Stimulated activated CD8-positive, alpha-beta memory T cell treated with anti-CD3 and anti-CD28 coated beads, Interleukin-15, amount 100 ng/mL, for 48 hours (primary cell): ENCODE results near the gene GINS2.

Experiments used
- DNase-seq, 2 donors: peaks; one replicate each; pipeline ENCODE4 v3.0.0-alpha.2; 2020; ENCODE audit warnings: low read depth in 2 of 2

Gene GINS2

DNA sequence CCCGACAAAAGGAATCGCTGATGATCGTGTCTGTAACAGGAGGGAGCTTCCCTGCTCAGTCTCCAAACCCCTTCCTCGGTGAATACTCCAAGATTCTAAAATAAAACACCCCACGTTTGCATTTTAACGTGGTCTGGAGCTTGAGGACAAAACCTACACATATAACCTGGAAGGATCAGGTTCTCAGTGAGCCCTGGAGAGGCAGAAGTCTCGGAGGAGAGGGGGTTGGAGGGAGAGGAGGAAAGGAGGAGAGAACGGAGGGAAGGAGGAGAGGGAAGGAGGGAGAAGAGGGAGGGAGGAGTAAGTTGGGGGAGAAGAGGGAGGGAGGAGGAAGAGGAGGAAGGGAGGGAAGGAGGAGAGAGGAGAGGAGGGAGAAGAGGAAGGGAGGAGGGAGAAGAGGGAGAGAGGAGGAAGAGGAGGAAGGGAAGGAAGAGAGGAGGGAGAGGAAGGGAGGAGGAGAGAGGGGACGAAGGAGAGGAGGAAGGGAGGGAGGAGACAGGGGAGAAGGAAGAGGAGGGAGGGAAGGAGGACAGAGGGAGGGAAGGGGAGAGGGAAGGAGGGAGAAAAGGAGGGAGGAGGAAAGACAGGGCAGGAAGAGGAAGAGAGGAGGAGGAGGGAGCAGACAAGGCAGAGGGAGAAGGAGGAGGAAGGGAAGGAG lies 27.4 kb upstream of the GINS2 start:
- DNase-seq = no peak

DNA sequence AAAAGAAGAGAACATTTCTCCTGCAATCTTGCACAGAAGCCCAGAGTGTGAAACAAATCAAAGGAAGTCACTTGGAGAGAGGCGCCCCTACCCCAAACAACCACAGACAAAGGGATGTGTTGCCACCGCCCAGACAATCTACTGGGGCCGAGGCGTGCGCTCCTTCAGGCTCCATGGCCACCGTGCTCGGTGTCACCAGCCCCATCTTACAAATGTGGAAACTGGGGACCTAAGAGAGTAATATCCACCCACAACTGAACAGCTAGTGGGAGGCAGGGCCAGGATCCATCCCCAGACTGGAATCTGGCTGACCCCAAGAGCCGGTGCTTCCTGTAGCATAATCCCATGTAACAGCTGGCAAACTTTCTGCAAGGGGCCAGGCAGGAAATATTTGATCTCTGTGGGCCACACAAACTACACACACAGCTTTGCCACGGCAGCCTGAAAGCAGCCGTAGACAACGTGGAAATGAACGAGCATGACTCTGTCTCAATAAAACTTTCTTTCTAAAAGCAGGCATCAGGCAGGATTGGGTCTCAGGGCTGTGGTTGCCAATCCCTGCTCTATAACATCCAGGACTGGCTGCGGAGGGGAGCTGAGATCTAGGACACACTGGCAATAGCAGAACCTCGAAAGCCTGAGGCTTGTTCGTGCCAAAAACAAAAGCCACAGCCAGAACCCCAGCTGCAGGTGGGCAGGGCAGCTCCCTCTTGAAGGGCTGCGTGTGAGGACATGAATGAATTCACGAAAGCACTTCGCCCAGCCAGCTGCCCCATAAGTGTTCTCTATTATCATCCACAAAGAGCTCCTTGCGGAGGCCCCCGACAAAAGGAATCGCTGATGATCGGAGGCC lies 26.6 kb upstream of the GINS2 start:
- DNase-seq = no peak

DNA sequence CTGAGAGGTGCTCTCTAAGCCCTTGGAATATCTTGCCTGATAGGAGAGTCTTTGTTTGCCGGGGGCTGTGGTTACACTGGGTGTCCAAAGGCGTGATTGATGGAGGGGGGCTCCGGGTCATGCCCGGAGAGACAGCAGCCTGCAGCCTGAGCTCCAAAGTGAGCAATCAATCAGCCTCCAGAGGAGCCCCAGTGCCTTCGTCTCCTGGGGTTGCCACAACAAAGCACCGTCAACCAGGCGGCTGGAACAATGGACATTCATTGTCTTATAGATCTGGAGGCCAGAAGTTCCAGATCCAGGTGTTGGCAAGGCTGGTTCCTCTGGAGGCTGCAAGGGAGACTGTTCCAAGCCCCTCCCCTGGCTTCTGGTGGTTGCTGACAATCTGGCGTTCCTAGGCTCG lies 24.0 kb upstream of the GINS2 start:
- no peak for DNase-seq

DNA sequence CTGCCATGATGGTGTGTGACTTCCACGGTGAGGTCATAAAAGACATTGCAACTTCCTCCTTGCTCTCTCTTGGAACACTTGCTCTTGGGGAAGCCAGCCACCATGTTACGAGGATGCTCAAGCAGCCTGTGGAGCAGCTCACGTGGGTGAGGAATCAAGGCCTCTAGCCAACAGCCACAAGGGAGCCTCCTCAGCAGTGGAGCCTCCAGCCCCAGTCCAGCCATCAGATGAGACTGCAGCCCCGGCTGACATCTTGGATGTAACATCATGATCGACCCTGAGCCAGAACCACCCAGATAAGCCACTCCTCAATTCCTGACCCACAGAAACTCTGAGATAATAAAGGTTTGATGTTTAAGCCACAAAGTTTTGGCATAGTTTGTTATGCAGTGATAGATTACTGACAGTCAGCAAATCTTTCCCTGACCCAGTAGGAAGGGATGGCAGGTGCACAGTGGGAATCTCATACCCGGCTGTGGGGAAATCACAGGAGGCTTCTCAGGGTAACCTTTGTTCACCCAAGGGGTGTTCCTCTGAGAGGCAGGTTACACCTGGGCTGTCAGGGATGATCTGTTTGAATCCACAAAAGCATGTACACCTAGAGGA lies 23.3 kb upstream of the GINS2 start:
- no peak for DNase-seq

DNA sequence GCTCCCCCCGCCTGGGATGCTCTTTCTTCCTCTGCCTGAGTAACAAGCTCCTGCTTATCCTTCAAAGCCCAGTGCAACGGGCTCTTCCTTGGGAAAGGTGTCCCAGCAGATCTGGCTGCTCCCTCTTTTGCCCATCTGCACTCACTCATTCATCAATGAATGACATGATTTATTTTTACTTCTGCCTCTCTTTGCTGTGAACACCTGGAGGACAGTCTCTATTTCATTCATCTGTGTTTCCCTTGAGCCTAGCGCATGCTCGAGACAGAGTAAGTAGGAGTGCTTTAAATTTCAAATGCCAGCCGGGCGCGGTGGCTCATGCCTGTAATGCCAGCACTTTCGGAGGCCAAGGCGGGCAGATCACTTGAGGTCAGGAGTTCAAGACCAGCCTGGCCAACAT lies 22.0 kb upstream of the GINS2 start:
- no peak for DNase-seq

DNA sequence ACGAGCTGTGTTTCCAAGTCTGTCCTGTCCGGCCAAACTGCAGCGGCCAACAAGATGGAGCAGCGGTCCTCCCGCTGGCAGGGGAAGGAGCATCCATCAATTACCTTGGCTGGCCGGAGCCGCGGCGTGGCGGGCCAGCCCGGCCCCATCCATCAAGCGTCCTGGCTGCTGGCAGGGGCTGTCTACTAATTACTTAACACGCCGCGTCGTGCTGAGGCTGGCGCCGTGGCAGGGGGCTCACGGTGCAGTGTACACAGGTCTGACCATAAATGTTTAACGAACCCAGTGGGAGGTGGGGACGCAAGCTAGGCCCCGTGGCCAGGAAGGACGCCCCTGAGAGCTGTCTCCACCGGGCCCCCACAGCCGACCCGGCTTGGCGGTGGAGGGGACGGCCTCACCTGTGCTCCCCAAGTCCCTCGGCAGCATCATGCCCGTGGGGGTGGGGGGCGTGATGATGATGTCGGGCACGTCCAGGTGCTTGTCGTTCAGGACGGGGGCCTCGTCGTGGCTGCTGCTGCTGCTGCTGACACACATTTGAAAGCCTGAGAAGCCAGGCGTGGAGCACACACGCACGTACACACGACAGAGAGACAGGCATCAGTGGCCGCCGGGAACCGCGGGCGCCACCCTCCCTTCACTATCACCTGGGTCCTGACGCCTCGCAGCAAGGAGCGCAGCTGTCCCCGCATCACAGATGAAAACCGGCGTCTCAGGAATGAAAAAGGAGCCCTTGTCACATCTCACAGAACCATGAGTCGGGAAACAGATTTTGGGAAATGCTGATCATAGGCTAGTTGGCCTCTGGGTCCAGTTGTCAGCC lies 21.2 kb upstream of the GINS2 start:
- no peak for DNase-seq

DNA sequence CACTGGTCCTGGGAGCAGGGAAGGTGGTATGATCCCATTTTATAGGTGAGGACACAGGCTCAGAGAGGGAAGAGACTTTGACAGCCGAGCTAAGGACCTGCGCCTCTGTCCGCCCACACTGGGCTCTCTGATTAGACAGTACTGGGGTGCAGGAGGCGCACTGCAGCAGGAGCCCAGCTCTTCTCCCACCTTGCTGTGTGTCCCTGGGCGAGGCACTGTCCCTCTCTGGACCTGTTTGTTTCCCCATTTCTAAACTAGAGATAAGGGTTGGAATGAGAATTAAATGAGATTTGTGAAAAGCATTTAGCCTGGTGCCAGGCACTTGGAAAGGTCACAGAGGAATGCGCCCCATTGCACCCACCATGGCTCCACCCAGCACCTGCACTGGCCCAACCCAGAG lies 19.6 kb upstream of the GINS2 start:
- no peak for DNase-seq

DNA sequence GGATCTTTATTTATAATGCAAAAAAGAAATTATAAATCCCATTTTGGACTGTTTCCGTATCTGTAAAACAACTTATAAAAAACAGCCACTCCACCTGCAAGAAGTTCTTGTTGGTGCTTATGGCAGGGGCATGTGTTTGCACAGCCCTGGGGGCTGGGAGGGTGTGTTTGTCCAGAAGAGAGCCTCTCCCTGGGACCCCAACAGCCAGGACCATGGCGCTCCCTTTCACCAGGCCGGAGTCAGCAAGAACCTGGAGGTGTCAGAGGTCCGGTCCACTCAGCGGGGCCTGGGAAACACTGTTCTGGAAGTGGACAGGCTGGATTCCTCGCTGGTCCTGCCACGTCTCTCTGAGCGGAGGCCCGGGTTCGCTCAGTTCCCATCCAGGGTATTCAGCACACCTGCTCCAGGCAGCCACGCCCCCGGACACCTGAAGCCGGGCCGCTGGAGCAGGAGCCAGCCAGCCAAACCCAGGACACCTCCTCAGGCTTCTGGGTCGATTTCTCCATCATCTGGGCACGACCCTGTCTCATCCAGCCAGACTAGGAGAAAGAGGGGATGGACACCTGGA lies 18.9 kb upstream of the GINS2 start:
- no peak for DNase-seq

DNA sequence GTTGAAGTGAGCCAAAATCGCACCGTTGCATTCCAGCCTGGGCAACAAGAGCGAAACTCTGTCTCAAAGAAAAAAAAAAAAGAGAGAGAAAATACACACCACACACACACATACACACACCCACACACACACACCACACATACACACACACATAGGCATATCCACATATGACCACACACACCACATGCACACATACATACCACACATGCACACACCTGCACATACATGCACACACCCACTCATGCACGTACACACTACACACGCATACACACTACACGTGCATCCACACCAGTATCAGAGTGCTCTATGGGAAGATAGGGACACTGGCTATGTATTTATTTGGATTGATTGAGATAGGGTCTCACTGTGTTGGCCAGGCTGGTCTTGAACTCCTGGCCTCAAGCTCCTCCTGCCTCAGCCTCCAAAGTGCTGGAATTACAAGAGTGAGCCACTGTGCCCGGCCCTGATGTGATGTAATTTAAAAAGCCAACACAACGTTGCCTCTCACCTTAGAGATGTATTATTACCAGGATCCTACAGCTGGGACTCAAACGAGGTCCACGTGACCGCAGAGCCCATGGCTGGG lies 17.8 kb upstream of the GINS2 start:
- DNase-seq = no peak

DNA sequence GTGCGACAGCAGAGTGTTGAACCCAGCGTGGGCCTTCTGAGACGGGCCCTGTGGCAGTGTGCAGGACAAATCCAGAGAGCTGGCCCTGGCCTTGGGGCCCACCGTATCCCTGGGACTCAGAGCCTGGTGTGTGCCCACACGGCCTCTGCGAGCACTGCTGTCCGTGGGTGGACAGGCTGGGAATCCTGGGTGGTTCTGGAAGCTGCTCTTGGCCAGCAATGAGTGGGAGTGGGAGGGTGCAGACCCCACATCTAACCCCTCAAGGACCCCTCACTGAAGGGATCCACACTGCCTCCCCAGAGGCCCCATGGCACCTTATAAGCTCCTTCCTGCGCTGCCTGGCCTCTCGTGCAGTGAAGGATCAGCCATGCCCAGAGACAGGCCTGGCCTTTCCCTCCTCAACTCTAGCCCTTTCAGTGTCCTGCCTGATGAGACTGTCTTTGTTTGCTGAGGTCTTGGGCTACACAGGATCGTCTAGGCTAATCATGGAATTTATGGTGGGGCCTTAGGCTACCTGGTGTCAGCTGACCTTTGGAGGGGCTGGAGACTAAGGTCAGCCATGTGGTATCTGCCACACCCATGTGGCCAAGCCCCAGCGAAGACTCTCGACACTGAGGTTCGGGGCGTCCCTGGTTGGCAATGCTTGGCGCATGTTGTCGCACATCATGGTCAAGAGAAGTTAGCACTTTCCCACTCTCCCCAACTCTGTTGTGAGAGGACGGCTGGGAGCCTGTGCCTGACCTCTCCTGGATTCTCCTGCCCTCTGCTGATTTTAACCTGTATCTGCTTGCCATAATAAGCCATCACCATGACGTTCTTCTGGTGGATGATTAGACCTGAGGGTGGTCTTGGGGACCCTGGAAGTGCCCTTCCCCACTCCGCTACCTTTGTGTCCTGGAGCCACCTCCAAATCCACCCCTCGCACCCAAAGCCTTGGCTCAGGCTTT lies 16.4 kb upstream of the GINS2 start:
- no peak for DNase-seq

DNA sequence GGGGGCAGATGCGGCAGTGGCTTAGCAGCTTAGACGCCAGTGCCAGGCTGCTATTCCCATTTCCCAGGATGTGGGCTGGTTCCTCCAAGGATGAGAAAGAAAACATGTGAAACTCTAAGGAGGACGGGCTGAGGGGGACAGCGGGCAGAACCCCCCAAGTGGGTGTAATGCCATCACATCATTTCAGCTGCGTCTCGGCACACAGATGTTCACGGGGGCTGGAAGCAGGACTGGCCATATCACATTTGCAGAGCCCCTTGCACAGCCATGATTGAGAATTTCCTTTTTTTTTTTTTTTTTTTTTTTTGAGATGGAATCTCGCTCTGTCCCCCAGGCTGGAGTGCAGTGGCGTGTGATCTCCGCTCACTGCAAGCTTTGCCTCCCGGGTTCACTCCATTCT lies 15.3 kb upstream of the GINS2 start:
- DNase-seq = no peak

DNA sequence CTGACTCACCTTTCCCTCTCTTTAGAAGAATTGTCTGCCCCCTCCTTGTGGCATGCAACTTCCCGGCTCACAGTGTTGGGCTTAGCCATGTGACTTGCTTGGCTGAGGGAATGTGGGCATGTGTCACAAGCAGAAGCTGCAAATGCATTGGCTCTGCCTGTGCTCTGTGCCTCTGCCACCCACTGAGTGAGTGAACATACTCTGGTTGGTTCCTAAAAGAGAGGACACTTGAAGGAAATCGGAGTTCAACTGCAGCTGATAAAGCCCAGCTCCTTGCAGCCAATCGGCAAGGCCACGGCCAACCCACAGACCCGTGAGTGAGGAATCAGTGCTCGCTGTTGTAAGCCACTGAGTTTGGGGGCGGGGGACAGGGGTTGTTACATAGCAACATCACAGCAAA lies 10.9 kb upstream of the GINS2 start:
- peak in 1 of 2 donors; percentile 4 for DNase-seq

DNA sequence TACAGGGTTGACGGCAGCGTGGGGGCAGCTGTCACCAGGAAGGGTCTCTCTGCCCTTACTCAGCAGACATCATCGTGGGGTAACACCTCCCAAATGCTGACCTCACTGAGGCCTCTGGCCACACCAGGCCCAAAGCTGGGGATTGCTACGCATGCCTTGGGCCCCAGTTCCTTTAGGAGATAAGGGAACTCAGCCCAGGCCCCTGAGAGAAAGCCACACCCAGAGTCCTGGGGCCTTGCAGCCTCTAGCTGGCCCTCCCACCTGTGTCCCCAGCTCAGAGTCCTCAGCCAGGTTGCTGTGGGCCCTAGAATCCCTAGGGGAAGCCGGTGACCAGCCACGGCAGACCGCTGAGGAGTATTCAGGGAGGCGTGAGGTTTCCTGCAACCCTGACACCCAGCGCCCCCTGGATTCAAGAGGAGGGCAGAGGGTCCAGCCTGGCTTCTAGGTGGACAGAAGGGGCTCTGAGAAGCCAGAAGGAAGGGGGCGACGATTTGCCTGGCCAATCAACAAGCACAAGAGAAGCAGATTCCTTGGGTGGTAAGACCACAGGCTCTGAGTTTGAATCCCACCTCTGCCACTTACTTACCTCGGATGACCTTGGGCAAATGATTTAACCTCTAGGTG lies 10.3 kb upstream of the GINS2 start:
- DNase-seq = no peak

DNA sequence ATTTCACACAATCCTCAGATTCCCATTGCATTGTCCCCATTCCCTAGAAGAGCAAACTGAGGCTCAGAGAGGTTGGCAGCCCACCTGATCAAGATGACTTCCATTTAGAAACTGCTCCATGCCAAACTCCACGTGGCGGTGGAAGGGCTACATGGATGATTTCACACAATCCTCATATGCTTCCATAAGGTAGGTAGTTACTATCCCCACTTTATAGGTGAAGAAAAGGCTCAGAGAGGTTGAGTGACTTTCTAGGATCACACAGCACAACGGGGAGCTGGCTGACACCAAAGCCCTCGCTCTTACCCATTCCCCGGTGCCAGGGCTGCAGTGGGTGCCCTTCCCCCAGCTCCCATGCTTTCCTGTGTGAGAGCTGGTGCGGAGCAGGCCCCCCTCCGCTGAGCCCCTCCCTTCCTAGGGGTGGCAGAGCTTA lies 9.7 kb upstream of the GINS2 start:
- DNase-seq = no peak

DNA sequence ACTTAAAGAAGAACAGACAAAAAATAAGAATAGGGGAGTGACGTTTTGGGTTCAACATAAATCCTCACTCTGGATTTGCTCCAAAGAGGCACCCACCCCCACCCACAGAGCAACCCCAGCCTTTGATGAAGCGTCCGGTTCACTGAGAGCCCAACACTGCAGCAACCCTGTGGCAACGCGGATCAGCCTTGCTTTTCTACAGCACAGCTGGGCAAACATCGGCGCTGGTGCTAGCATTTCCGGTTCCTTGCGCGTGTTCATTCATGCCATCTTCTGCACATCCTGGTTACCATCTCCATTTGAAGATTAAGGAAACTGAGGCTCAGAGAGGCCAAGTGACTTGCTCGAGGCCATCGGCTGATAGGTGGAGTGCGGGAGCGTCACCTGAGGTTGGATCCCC lies 8.7 kb upstream of the GINS2 start:
- DNase-seq = no peak

DNA sequence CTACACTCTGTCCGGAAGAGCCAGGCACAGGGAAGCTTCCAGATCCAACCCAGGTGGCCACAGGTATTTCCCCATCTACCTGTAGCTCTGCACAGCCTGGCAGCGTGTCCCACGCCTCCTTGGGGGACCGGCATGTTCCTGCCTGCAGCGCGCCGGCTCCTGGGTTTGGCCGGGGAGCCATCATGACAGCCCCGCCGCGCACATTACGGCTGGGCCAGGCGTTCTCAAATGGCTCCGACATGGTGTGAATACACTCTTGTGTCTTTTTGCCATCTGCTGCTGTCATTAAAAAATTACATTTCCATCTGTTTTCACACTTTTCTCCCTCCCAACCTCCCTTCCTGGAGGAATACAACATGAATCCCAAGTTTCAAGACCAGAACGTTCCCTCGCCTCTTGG lies 8.0 kb upstream of the GINS2 start:
- DNase-seq = no peak

DNA sequence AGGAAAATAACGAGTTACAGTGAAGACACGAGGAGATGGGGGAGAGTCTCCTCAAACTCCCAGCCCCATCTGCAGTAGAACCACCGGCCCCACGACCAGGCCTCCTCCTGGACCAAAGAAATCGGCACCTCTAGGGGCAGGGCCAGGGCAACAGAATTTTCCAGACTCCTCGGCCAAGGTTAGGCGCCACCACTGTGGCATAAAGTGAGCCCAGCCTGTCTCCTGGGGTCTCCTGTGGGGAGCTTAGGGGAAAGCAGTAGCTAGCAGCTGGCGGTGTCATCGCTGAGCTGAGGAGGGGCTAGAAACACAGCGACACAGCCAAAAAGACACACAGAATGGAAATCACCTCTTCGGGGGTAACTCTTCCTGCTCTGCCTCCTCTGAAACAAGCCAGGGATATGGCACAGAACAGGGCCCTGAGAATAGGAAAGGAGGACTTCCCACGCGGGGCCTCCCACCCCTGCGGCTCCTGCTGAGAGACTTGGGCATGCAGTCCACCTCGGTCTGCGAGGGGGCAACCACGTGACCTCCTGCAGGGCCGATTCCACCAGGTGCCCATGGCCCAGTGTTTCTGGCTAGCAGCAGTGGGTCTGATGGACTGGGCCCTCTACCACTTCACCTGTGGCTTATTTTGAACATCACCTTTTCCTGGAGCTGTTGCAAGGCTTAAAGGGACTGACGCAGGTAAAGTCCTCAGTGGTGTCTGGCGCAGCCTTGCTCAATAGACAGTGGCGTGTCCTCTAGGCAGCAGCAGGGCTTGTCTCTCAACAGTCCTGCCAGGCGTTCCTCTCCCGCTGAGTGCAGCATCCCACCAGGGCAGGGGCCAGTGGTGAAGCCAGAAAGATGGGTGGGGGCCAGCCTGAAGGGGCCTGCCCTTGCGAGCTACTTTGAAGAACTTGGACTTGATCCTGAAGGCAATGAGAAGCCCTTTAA lies 6.7 kb upstream of the GINS2 start:
- DNase-seq = no peak

DNA sequence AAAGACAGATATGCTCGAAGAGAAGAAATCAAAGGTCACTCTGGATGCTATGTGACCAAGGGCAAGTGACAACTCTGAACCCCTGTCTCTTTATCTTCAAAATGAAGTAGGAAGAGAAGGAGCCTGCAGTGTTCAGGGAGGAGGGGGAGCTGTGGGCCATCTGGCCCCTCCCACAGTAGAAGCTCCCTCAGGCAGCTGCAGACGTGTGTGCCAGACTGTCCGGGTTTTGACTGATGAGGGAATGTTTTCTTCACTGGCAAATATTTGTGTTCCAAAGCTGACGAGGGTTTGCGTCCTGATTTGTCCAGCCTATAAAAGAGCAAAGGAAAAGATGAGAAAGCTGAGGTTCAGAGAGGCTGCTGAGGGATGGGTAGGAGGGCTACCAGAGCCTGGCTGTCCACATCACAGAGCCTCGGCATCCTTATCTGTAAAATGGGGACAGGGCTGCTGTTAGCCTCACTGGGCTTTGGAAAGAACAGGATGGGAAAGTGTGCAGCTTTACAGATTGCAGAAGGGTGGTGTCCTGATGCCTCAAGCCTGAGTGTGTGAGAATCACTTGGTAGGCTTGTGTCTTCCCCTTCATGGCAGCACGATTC lies 1.8 kb upstream of the GINS2 start:
- DNase-seq = no peak
